Measurements from ENCODE around the gene GNG12.

- TF ChIP-seq EZH2 (IDR thresholded peaks at IDR 0.05; ENCODE audit: insufficient read depth, poor library complexity, severe bottlenecking), result no peak
- no peak for TF ChIP-seq EZH2phosphoT487 (IDR thresholded peaks at IDR 0.05; ENCODE audit: insufficient read depth, low read depth)
Measured at GRCh38 chr1:67761091-67761490, 72.2 kb downstream of the GNG12 start.
